ENCODE data around the gene VASN.

- TF ChIP-seq, protein P1, sequence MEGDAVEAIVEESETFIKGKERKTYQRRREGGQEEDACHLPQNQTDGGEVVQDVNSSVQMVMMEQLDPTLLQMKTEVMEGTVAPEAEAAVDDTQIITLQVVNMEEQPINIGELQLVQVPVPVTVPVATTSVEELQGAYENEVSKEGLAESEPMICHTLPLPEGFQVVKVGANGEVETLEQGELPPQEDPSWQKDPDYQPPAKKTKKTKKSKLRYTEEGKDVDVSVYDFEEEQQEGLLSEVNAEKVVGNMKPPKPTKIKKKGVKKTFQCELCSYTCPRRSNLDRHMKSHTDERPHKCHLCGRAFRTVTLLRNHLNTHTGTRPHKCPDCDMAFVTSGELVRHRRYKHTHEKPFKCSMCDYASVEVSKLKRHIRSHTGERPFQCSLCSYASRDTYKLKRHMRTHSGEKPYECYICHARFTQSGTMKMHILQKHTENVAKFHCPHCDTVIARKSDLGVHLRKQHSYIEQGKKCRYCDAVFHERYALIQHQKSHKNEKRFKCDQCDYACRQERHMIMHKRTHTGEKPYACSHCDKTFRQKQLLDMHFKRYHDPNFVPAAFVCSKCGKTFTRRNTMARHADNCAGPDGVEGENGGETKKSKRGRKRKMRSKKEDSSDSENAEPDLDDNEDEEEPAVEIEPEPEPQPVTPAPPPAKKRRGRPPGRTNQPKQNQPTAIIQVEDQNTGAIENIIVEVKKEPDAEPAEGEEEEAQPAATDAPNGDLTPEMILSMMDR (IDR thresholded peaks at IDR 0.05 in 2 of 3, conservative IDR thresholded peaks at IDR 0.05 in 1 of 3; ENCODE audit: control insufficient read depth in 2 of 3, extremely low read depth in 1 of 3, insufficient read depth in 1 of 3, low read depth in 3 of 3, low read length in 3 of 3) = no peak
- no peak for TF ChIP-seq SREBF2 (IDR thresholded peaks at IDR 0.05; ENCODE audit: low read length)
- TF ChIP-seq POLR2A (IDR thresholded peaks at IDR 0.05; ENCODE audit: low read depth, low read length) = no peak
- TF ChIP-seq, protein P2, sequence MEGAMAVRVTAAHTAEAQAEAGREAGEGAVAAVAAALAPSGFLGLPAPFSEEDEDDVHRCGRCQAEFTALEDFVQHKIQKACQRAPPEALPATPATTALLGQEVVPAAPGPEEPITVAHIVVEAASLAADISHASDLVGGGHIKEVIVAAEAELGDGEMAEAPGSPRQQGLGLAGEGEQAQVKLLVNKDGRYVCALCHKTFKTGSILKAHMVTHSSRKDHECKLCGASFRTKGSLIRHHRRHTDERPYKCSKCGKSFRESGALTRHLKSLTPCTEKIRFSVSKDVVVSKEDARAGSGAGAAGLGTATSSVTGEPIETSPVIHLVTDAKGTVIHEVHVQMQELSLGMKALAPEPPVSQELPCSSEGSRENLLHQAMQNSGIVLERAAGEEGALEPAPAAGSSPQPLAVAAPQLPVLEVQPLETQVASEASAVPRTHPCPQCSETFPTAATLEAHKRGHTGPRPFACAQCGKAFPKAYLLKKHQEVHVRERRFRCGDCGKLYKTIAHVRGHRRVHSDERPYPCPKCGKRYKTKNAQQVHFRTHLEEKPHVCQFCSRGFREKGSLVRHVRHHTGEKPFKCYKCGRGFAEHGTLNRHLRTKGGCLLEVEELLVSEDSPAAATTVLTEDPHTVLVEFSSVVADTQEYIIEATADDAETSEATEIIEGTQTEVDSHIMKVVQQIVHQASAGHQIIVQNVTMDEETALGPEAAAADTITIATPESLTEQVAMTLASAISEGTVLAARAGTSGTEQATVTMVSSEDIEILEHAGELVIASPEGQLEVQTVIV (IDR thresholded peaks at IDR 0.05; ENCODE audit: borderline replicate concordance, partially characterized antibody) = no peak
Observed at GRCh38 chr16:4360538-4361021, 11.1 kb upstream of the VASN start.

Data from GM12878 (cell line).